H9 (cell line): ENCODE measurements around the gene DHRS1. TPM values are rescaled to one million over a fixed set of nuclear protein-coding genes. Genes with fewer than 3 reads are reported as not detected.

Experiments
- DNase-seq: peaks from one replicate; pipeline ENCODE4 v3.0.0-alpha.2; 2017
- H2AFZ ChIP-seq: one replicate; pipeline ENCODE4 v1.6.1; 2013; ENCODE audit warnings: mild to moderate bottlenecking, low read length, control low read depth, moderate library complexity
- H2AK5ac ChIP-seq: 2 replicates; pipeline ENCODE4 v1.6.1; 2013; ENCODE audit warnings: low read length, control low read depth, mixed read lengths; ENCODE audit not compliant: insufficient read length
- H2BK120ac ChIP-seq: one replicate; pipeline ENCODE4 v1.6.1; 2013; ENCODE audit warnings: low read depth, mild to moderate bottlenecking, low read length, control low read depth, inconsistent platforms; ENCODE audit not compliant: poor library complexity, severe bottlenecking
- H2BK12ac ChIP-seq: 2 replicates; pipeline ENCODE4 v1.6.1; 2013; ENCODE audit warnings: low read length, control low read depth, mixed read lengths, low read depth; ENCODE audit not compliant: insufficient read length
- H2BK15ac ChIP-seq: 2 replicates; pipeline ENCODE4 v1.6.1; 2013; ENCODE audit warnings: low read depth, low read length, control low read depth
- H2BK20ac ChIP-seq: one replicate; pipeline ENCODE4 v1.6.1; 2013; ENCODE audit warnings: low read depth, mild to moderate bottlenecking, low read length, control low read depth, inconsistent platforms; ENCODE audit not compliant: poor library complexity, severe bottlenecking
- H2BK5ac ChIP-seq: 2 replicates; pipeline ENCODE4 v1.6.1; 2013; ENCODE audit warnings: low read length, control low read depth, mixed read lengths; ENCODE audit not compliant: insufficient read length
- H3K14ac ChIP-seq: 2 replicates; pipeline ENCODE4 v1.6.1; 2013; ENCODE audit warnings: low read length, control low read depth; ENCODE audit not compliant: insufficient read depth
- H3K18ac ChIP-seq: 2 replicates; pipeline ENCODE4 v1.6.1; 2013; ENCODE audit warnings: low read depth, mild to moderate bottlenecking, mixed read lengths, low read length, control low read depth; ENCODE audit not compliant: insufficient read length
- H3K23ac ChIP-seq: 2 replicates; pipeline ENCODE4 v1.6.1; 2013; ENCODE audit warnings: low read length, control low read depth, mixed read lengths, low read depth; ENCODE audit not compliant: insufficient read length
- H3K23me2 ChIP-seq: 2 replicates; pipeline ENCODE4 v1.6.1; 2013; ENCODE audit warnings: low read depth, mild to moderate bottlenecking, mixed read lengths, low read length, control low read depth; ENCODE audit not compliant: insufficient read length, poor library complexity, severe bottlenecking
- H3K27ac ChIP-seq: 2 replicates; pipeline ENCODE4 v1.5.1; 2013; ENCODE audit warnings: low read length, control low read depth, mixed read lengths, low read depth; ENCODE audit not compliant: insufficient read length
- H3K27me3 ChIP-seq: 2 replicates; pipeline ENCODE4 v1.6.1; 2013; ENCODE audit warnings: low read length, control low read depth, inconsistent platforms; ENCODE audit not compliant: insufficient read depth
- H3K4ac ChIP-seq: 2 replicates; pipeline ENCODE4 v1.6.1; 2013; ENCODE audit warnings: low read depth, mild to moderate bottlenecking, control low read depth, inconsistent platforms, low read length, moderate library complexity
- H3K4me1 ChIP-seq: 2 replicates; pipeline ENCODE4 v1.6.1; 2013; ENCODE audit warnings: low read length, control low read depth, inconsistent platforms; ENCODE audit not compliant: insufficient read depth
- H3K4me2 ChIP-seq: 2 replicates; pipeline ENCODE4 v1.6.1; 2013; ENCODE audit warnings: low read length, control low read depth, mixed read lengths; ENCODE audit not compliant: insufficient read length, insufficient read depth
- H3K56ac ChIP-seq: 2 replicates; pipeline ENCODE4 v1.6.1; 2013; ENCODE audit warnings: low read depth, mild to moderate bottlenecking, mixed read lengths, low read length, control low read depth; ENCODE audit not compliant: insufficient read length
- H3K79me1 ChIP-seq: 2 replicates; pipeline ENCODE4 v1.6.1; 2013; ENCODE audit warnings: low read depth, mild to moderate bottlenecking, moderate library complexity, low read length, control low read depth, inconsistent platforms; ENCODE audit not compliant: insufficient read depth, poor library complexity, severe bottlenecking
- H3K79me2 ChIP-seq: 2 replicates; pipeline ENCODE4 v1.6.1; 2013; ENCODE audit warnings: low read length, control low read depth, inconsistent platforms; ENCODE audit not compliant: insufficient read depth
- H3K9ac ChIP-seq: 2 replicates; pipeline ENCODE4 v1.6.1; 2013; ENCODE audit warnings: low read length, control low read depth, mixed read lengths; ENCODE audit not compliant: insufficient read length; ENCODE audit errors: extremely low read depth
- H3K9me3 ChIP-seq: one replicate; pipeline ENCODE4 v1.6.1; 2013; ENCODE audit warnings: low read depth, low read length, inconsistent platforms; ENCODE audit not compliant: control insufficient read depth
- H3T11ph ChIP-seq: one replicate; pipeline ENCODE4 v1.6.1; 2013; ENCODE audit warnings: mild to moderate bottlenecking, low read length, control low read depth, inconsistent platforms
- H4K20me1 ChIP-seq: one replicate; pipeline ENCODE4 v1.6.1; 2013; ENCODE audit not compliant: control insufficient read depth, insufficient read length, insufficient read depth
- H4K5ac ChIP-seq: 2 replicates; pipeline ENCODE4 v1.6.1; 2013; ENCODE audit warnings: low read depth, mild to moderate bottlenecking, mixed read lengths, low read length, control low read depth; ENCODE audit not compliant: insufficient read length
- H4K8ac ChIP-seq: replicated peaks from 2 replicates; pipeline ENCODE4 v1.6.1; 2013; ENCODE audit warnings: low read length, control low read depth, mixed read lengths, low read depth; ENCODE audit not compliant: insufficient read length
- H4K91ac ChIP-seq: 2 replicates; pipeline ENCODE4 v1.6.1; 2013; ENCODE audit warnings: low read depth, mild to moderate bottlenecking, moderate library complexity, mixed read lengths, low read length, control low read depth; ENCODE audit not compliant: insufficient read length
- H3K27ac Mint-ChIP-seq, 3 experiments: 2 replicates in 2 of 3; 3 replicates in 1 of 3; pipeline ENCODE4 v1.8.0; 2020 to 2021; ENCODE audit warnings: mixed read lengths in 3 of 3, mild to moderate bottlenecking in 1 of 3, moderate library complexity in 1 of 3
- H3K27me3 Mint-ChIP-seq: 2 replicates; pipeline ENCODE4 v1.8.0; 2021; ENCODE audit warnings: low read depth, mild to moderate bottlenecking, moderate library complexity, mixed read lengths
- H3K36me3 Mint-ChIP-seq, 3 experiments: 2 replicates in 2 of 3; 3 replicates in 1 of 3; pipeline ENCODE4 v1.8.0; 2020 to 2021; ENCODE audit warnings: low read depth in 3 of 3, mixed read lengths in 3 of 3; ENCODE audit not compliant: insufficient read depth in 1 of 3
- H3K4me1 Mint-ChIP-seq, 2 experiments: 2 replicates each; pipeline ENCODE4 v1.8.0; 2020; ENCODE audit warnings: mixed read lengths in 2 of 2
- H3K4me3 Mint-ChIP-seq, 2 experiments: 2 replicates in 1 of 2; 3 replicates in 1 of 2; pipeline ENCODE4 v1.8.0; 2020 to 2021; ENCODE audit warnings: mild to moderate bottlenecking in 2 of 2, mixed read lengths in 2 of 2, moderate library complexity in 1 of 2
- H3K9me3 Mint-ChIP-seq, 2 experiments: 2 replicates in 1 of 2; 3 replicates in 1 of 2; pipeline ENCODE4 v1.8.0; 2020; ENCODE audit warnings: mild to moderate bottlenecking in 2 of 2, mixed read lengths in 2 of 2, moderate library complexity in 1 of 2
- CTCF ChIP-seq: fragments of 200-600 bp; sonication (generic); conservative IDR thresholded peaks from 3 replicates; pipeline ENCODE4 v1.8.0; 2021; ENCODE audit warnings: antibody characterized with exemption, mild to moderate bottlenecking
- whole genome bisulfite sequencing: extraction: QIAGEN DNeasy Blood & Tissue Kit; methylation state at CpG from one replicate; pipeline ENCODE4 v1.1.7; 2013; ENCODE audit warnings: missing lambda C conversion rate, low lambda C conversion rate, mixed read lengths; ENCODE audit not compliant: insufficient read length; ENCODE audit errors: extremely low coverage; 5-methylcytosine and 5-hydroxymethylcytosine counted together
- total RNA-seq: library from RNA; stranded (reverse); gene quantifications from 2 replicates; pipeline ENCODE4 v1.2.1, GENCODE V29; 2021

Gene DHRS1
- total RNA-seq, 1 experiment from 2014 or later = 19.1 TPM

GRCh38 chr14:24330973-24331674 is 31.5 kb upstream of the DHRS1 start:
- Histone ChIP-seq H3K56ac (no peak overlapping the region), H2AK5ac (no peak overlapping the region), H4K8ac (no peak overlapping the region), H3K9ac (no peak overlapping the region), H2BK120ac (no peak overlapping the region), H3K79me2 (no peaks in the 10 kb centered on the region), H2BK15ac (no peak overlapping the region), H2BK5ac (no peak overlapping the region), H3K23me2 (peaks cover 20% of the 10 kb centered on the region), H4K20me1 (no peaks in the 10 kb centered on the region), H2AFZ (no peak overlapping the region), H3K79me1 (no peaks in the 10 kb centered on the region), H3K4me1 (no peaks in the 10 kb centered on the region; the same call in 1 of the 2 replicates), H3K4ac (no peak overlapping the region), H4K5ac (no peak overlapping the region), H3K27me3 (peaks cover 27% of the 10 kb centered on the region), H3K27ac (no peak overlapping the region), H3K18ac (no peak overlapping the region), H4K91ac (no peak overlapping the region), H3T11ph (no peak overlapping the region), H3K14ac (no peak overlapping the region), H2BK20ac (no peak overlapping the region), H2BK12ac (no peak overlapping the region), H3K9me3 (no peaks in the 10 kb centered on the region), H3K23ac (no peak overlapping the region), H3K4me2 (no peak overlapping the region)
- Mint-ChIP-seq H3K36me3 (no peaks in the 10 kb centered on the region; a peak in 1 of 7 replicates), H3K27ac (no peak overlapping the region), H3K4me3 (peak overlapping the region in 1 of 2 experiments; percentile 23; a peak in 1 of 5 replicates), H3K9me3 (peaks cover 0 to 2% of the 10 kb centered on the region in 2 experiments; a peak in 4 of 5 replicates), H3K27me3 (peaks cover 85% of the 10 kb centered on the region), H3K4me1 (peaks cover 19 to 28% of the 10 kb centered on the region in 2 experiments)
- WGBS = no CpG with 5 or more reads among the region's 10 CpGs
- DNase-seq = no peak
- no peak for TF ChIP-seq CTCF
